ENCODE results near the gene GPC3. TPM values are rescaled to one million over a fixed set of nuclear protein-coding genes. Genes with fewer than 3 reads are reported as not detected.

GPC3 gene
- polyA plus RNA-seq, 2 of the 4 experiments (the other 2 are of a cell fraction) = not detected

DNA sequence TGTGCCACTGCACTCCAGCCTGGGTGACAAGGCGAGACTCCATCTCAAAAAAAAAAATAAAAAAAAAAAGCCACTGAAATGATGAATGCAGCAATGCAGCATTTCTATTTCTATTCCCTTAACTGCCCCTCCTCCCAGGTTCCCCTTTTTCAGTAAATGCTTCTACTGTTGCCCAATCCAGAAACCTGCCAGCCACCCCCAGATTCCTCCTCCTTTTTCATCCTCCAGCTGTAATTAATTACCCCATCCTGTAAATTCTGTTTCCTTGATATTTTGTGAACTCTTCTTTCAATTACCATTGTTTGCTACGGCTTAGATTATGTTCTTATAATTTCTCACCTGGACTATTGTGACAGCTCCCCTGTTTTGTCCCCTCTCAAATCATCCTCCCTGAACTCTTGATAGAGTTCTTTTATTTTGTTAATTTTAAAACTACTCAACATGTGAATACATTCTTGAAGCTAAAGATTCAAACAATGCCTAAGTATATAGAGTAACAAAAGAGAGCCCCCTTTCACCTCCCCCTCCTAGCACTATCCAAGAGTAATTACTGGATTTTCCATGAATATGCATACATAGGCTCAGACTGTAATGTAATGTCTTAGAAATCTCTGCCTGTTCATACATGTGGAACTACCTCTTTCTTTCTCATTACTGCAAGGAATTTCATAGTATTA, 429.5 kb downstream of the GPC3 start (continued):
- TF ChIP-seq, protein P1, sequence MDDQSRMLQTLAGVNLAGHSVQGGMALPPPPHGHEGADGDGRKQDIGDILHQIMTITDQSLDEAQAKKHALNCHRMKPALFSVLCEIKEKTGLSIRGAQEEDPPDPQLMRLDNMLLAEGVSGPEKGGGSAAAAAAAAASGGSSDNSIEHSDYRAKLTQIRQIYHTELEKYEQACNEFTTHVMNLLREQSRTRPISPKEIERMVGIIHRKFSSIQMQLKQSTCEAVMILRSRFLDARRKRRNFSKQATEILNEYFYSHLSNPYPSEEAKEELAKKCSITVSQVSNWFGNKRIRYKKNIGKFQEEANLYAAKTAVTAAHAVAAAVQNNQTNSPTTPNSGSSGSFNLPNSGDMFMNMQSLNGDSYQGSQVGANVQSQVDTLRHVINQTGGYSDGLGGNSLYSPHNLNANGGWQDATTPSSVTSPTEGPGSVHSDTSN (IDR thresholded peaks at IDR 0.05) = no peak
- TF ChIP-seq CHD2 (IDR thresholded peaks at IDR 0.05; ENCODE audit: low read length, partially characterized antibody) (no peak), NR3C1 (IDR thresholded peaks at IDR 0.05) (no peak)
- TF ChIP-seq, protein P2, sequence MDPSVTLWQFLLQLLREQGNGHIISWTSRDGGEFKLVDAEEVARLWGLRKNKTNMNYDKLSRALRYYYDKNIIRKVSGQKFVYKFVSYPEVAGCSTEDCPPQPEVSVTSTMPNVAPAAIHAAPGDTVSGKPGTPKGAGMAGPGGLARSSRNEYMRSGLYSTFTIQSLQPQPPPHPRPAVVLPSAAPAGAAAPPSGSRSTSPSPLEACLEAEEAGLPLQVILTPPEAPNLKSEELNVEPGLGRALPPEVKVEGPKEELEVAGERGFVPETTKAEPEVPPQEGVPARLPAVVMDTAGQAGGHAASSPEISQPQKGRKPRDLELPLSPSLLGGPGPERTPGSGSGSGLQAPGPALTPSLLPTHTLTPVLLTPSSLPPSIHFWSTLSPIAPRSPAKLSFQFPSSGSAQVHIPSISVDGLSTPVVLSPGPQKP (IDR thresholded peaks at IDR 0.05; ENCODE audit: low read depth, low read length) = no peak
- TF ChIP-seq, protein P3, sequence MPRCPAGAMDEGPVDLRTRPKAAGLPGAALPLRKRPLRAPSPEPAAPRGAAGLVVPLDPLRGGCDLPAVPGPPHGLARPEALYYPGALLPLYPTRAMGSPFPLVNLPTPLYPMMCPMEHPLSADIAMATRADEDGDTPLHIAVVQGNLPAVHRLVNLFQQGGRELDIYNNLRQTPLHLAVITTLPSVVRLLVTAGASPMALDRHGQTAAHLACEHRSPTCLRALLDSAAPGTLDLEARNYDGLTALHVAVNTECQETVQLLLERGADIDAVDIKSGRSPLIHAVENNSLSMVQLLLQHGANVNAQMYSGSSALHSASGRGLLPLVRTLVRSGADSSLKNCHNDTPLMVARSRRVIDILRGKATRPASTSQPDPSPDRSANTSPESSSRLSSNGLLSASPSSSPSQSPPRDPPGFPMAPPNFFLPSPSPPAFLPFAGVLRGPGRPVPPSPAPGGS (IDR thresholded peaks at IDR 0.05) = no peak

DNA sequence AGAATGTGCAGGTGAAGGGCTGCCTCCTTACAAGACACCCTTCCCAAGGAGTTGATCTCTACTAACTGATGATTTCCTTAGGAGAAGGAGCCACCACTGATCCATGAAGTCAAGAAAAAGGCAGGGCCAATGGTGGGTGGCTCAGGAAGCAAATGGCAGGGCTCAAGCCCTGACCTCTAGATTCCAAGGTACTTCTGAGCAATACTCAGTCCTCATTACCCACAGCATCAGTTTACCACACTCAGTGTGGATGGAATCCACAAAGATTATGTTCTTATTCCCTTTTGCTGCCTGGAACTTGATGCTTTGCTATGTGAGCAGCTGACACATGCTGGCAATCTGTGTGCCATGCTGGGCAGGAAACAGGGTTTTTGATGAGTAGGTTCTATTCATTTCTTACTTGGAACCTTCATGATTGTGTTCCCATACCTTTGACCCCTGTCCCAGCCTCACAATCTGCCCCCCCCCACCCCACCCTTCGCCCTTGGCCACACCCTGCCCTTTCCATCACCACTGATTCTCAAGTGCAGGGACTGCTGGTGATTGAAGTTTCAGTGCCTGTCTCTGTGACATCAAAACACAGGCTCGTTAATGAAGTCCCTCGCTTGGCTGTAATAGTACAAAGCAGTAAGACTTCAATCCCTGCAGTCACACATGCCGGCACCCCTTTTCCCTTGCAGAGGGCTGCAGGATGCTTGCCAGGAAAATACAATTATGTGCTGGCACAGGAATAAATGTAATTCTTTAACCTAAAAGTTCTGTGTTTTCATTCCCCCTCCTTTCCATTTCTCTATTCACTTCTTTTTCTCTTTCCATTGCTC, 434.5 kb downstream of the GPC3 start:
- Histone ChIP-seq H3K27ac (no peak overlapping the region), H3K4me1 (no peaks in the 10 kb centered on the region), H3K4me2 (no peak overlapping the region), H3K4me3 (no peak overlapping the region), H3K9me3 (no peaks in the 10 kb centered on the region)
- WGBS (ENCODE audit: missing lambda C conversion rate) = 11% methylated on average over 3 of the region's 4 CpGs
- ATAC-seq (no peak), DNase-seq (ENCODE audit: low read depth in 1 of 2, low spot score in 1 of 2) (no peak), FAIRE-seq (no peak)
- ChIA-PET POLR2A (no interaction called here), CTCF (no interaction called here)
- no peak for TF ChIP-seq CEBPB (IDR thresholded peaks at IDR 0.05)
- TF ChIP-seq HDAC2 (IDR thresholded peaks at IDR 0.05) = no peak
- TF ChIP-seq CBX2 (IDR thresholded peaks at IDR 0.05; ENCODE audit: borderline replicate concordance, low read depth) = no peak
- no peak for TF ChIP-seq ZNF302 (CRISPR knock-in tag; IDR thresholded peaks at IDR 0.05)
- no peak for TF ChIP-seq TFCP2L1 (CRISPR knock-in tag; IDR thresholded peaks at IDR 0.05)
- no peak for TF ChIP-seq NR3C1 (IDR thresholded peaks at IDR 0.05)
- no peak for TF ChIP-seq JUNB (IDR thresholded peaks at IDR 0.05)
- TF ChIP-seq ESRRA (IDR thresholded peaks at IDR 0.05; ENCODE audit: borderline replicate concordance, low read length) = no peak
- TF ChIP-seq HOXB13 (CRISPR knock-in tag; IDR thresholded peaks at IDR 0.05; ENCODE audit: low read depth) = no peak
- TF ChIP-seq HEYL (CRISPR knock-in tag; IDR thresholded peaks at IDR 0.05) = no peak

DNA sequence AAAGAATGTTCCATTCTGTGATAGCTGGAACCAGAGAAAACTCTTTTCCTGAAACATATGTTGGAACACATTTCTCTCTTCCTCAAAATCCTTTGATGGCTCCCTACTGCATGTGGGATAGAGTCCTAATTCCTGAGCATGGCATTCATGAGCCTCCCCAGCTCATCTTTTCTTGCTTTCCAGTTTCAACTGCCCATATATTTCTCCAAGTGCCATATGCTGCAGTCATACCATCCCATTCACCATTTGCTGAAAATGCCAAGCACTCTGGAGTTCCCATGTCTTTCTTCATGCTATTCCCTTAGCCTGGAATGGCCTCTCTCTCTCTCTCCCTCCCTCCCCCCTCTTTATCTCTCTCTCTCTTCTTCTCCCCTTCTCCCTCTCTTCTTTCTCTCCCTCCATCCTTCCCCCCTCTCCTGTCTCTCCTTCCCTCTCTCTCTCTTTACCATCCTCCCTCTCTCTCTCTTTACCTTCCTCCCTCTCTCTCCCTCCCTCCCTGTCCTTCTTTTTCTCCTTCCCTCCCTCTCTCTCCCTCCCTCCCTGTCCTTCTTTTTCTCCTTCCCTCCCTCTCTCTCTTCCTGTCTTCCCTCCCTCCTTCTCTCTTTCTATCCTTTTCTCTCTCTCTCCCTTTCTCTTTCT, 436.0 kb downstream of the GPC3 start:
- ATAC-seq = no peak
- ChIA-PET CTCF (no interaction called here), POLR2A (no interaction called here)
- Histone ChIP-seq H3K9me3 (no peaks in the 10 kb centered on the region), H3K4me1 (no peaks in the 10 kb centered on the region), H3K4me3 (no peak overlapping the region), H3K27ac (no peak overlapping the region), H3K4me2 (no peak overlapping the region)
- no peak for DNase-seq (ENCODE audit: low read depth in 1 of 2, low spot score in 1 of 2)
- TF ChIP-seq HOXB5 (CRISPR knock-in tag; IDR thresholded peaks at IDR 0.05) (no peak), PHF8 (IDR thresholded peaks at IDR 0.05; ENCODE audit: borderline replicate concordance, low read depth) (no peak), EHF (CRISPR knock-in tag; IDR thresholded peaks at IDR 0.05) (no peak), FOSL2 (IDR thresholded peaks at IDR 0.05) (no peak), FOSL2 (CRISPR knock-in tag; IDR thresholded peaks at IDR 0.05) (no peak), CHD2 (IDR thresholded peaks at IDR 0.05; ENCODE audit: low read length, partially characterized antibody) (no peak), RNF2 (IDR thresholded peaks at IDR 0.05; ENCODE audit: borderline replicate concordance, low read depth) (no peak)
- TF ChIP-seq, protein P4, sequence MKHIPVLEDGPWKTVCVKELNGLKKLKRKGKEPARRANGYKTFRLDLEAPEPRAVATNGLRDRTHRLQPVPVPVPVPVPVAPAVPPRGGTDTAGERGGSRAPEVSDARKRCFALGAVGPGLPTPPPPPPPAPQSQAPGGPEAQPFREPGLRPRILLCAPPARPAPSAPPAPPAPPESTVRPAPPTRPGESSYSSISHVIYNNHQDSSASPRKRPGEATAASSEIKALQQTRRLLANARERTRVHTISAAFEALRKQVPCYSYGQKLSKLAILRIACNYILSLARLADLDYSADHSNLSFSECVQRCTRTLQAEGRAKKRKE (CRISPR knock-in tag; IDR thresholded peaks at IDR 0.05; ENCODE audit: low read depth) = no peak
- no peak for FAIRE-seq
